Activated T-cell treated with anti-CD3 and anti-CD28 coated beads for 4 hours (primary cell): ENCODE data around the gene DLG5.

Experiments
- DNase-seq: peaks from one replicate; pipeline ENCODE4 v3.0.0-alpha.2; 2020

DLG5 gene

GRCh38 chr10:77911535-77912123, 14.9 kb downstream of the DLG5 start:
- no peak for DNase-seq

GRCh38 chr10:77910524-77911145, 15.9 kb downstream of the DLG5 start:
- DNase-seq, result no peak

- no peak for DNase-seq
These were observed 16.7 kb downstream of the DLG5 start for GRCh38 chr10:77909749-77910375.

- no peak for DNase-seq
These were observed 17.4 kb downstream of the DLG5 start for GRCh38 chr10:77909021-77909748.

- no peak for DNase-seq
These were observed 18.4 kb downstream of the DLG5 start for GRCh38 chr10:77907900-77908717.

GRCh38 chr10:77907462-77907861, 19.1 kb downstream of the DLG5 start:
- DNase-seq, result no peak

GRCh38 chr10:77906951-77907421, 19.6 kb downstream of the DLG5 start:
- no peak for DNase-seq

- no peak for DNase-seq
These were observed 20.8 kb downstream of the DLG5 start for GRCh38 chr10:77905781-77906180.

- DNase-seq, result no peak
These were observed 21.3 kb downstream of the DLG5 start for GRCh38 chr10:77905086-77905748.

- DNase-seq, result no peak
These were observed 22.3 kb downstream of the DLG5 start for GRCh38 chr10:77904100-77904840.

- no peak for DNase-seq
These were observed 24.4 kb downstream of the DLG5 start for GRCh38 chr10:77902159-77902558.

- no peak for DNase-seq
These were observed 24.8 kb downstream of the DLG5 start for GRCh38 chr10:77901743-77902142.

- no peak for DNase-seq
These were observed 26.9 kb downstream of the DLG5 start for GRCh38 chr10:77899690-77900089.

- DNase-seq, result no peak
These were observed 27.5 kb downstream of the DLG5 start for GRCh38 chr10:77899080-77899477.

GRCh38 chr10:77898323-77899079, 28.1 kb downstream of the DLG5 start:
- DNase-seq, result no peak

GRCh38 chr10:77896058-77896457, 30.5 kb downstream of the DLG5 start:
- no peak for DNase-seq

GRCh38 chr10:77894058-77894457, 32.5 kb downstream of the DLG5 start:
- no peak for DNase-seq

GRCh38 chr10:77893386-77893785, 33.2 kb downstream of the DLG5 start:
- DNase-seq, result no peak

GRCh38 chr10:77892761-77893160, 33.8 kb downstream of the DLG5 start:
- DNase-seq, result no peak

GRCh38 chr10:77892021-77892739, 34.4 kb downstream of the DLG5 start:
- DNase-seq, result no peak
